Loucy (cell line): ENCODE data around the gene EIF4E3.

Experiments used
- H2AFZ ChIP-seq: fragments of 200-600 bp; sonication (generic); 2 replicates; pipeline ENCODE4 v1.6.0; 2016; ENCODE audit warnings: antibody characterized with exemption, mild to moderate bottlenecking, low read length, moderate library complexity
- H3F3A ChIP-seq: fragments of 200-600 bp; 2 replicates; pipeline ENCODE4 v1.6.0; 2016; ENCODE audit warnings: antibody characterized with exemption, low read depth, mild to moderate bottlenecking
- H3K27me3 ChIP-seq: fragments of 200-600 bp; sonication (generic); 2 replicates; pipeline ENCODE4 v1.6.1; 2014; ENCODE audit warnings: low read length, mild to moderate bottlenecking; ENCODE audit not compliant: insufficient read depth, poor library complexity, severe bottlenecking
- H3K36me3 ChIP-seq: fragments of 200-600 bp; sonication (generic); 2 replicates; pipeline ENCODE4 v1.6.1; 2016; ENCODE audit warnings: low read length; ENCODE audit not compliant: insufficient read depth
- H3K4me1 ChIP-seq: fragments of 200-600 bp; sonication (generic); 2 replicates; pipeline ENCODE4 v1.5.1; 2014; ENCODE audit warnings: low read length, mild to moderate bottlenecking; ENCODE audit not compliant: insufficient read depth, poor library complexity, severe bottlenecking
- H3K4me2 ChIP-seq: fragments of 200-600 bp; sonication (generic); 2 replicates; pipeline ENCODE4 v1.6.0; 2014; ENCODE audit warnings: antibody characterized with exemption, low read length, low read depth, mild to moderate bottlenecking; ENCODE audit not compliant: poor library complexity, severe bottlenecking
- H3K4me3 ChIP-seq: fragments of 200-600 bp; sonication (generic); 2 replicates; pipeline ENCODE4 v1.5.1; 2014; ENCODE audit warnings: low read length, mild to moderate bottlenecking, mixed read lengths; ENCODE audit not compliant: poor library complexity, severe bottlenecking
- H3K79me2 ChIP-seq: fragments of 200-600 bp; sonication (generic); 2 replicates; pipeline ENCODE4 v1.6.1; 2014; ENCODE audit warnings: low read length; ENCODE audit not compliant: insufficient read depth
- H3K9ac ChIP-seq: fragments of 200-600 bp; sonication (generic); 2 replicates; pipeline ENCODE4 v1.6.0; 2014; ENCODE audit warnings: mild to moderate bottlenecking, low read depth, low read length, moderate library complexity; ENCODE audit not compliant: poor library complexity, severe bottlenecking
- H3K9me2 ChIP-seq: fragments of 200-600 bp; sonication (generic); replicated peaks from 2 replicates; pipeline ENCODE4 v1.6.1; 2016; ENCODE audit warnings: low read depth, low read length, mixed read lengths
- H3K9me3 ChIP-seq: fragments of 200-600 bp; sonication (generic); 2 replicates; pipeline ENCODE4 v1.6.1; 2014; ENCODE audit warnings: mild to moderate bottlenecking, antibody characterized with exemption, low read length, low read depth; ENCODE audit not compliant: insufficient read depth
- H4K20me1 ChIP-seq: fragments of 200-600 bp; sonication (generic); 2 replicates; pipeline ENCODE4 v1.6.0; 2014; ENCODE audit warnings: antibody characterized with exemption, low read length, mild to moderate bottlenecking; ENCODE audit not compliant: insufficient read depth, poor library complexity, severe bottlenecking
- EZH2phosphoT487 ChIP-seq: fragments of 200-600 bp; IDR thresholded peaks from 2 replicates; pipeline ENCODE4 v1.6.1; 2018; ENCODE audit warnings: antibody characterized with exemption, mild to moderate bottlenecking, moderate library complexity, borderline replicate concordance
- TF ChIP-seq, protein P1 (sequence below): fragments of 200-600 bp; sonication (generic); conservative IDR thresholded peaks from 2 replicates; pipeline ENCODE4 v1.5.1; 2014; ENCODE audit warnings: mild to moderate bottlenecking, antibody characterized with exemption, low read length

EIF4E3 gene

DNA sequence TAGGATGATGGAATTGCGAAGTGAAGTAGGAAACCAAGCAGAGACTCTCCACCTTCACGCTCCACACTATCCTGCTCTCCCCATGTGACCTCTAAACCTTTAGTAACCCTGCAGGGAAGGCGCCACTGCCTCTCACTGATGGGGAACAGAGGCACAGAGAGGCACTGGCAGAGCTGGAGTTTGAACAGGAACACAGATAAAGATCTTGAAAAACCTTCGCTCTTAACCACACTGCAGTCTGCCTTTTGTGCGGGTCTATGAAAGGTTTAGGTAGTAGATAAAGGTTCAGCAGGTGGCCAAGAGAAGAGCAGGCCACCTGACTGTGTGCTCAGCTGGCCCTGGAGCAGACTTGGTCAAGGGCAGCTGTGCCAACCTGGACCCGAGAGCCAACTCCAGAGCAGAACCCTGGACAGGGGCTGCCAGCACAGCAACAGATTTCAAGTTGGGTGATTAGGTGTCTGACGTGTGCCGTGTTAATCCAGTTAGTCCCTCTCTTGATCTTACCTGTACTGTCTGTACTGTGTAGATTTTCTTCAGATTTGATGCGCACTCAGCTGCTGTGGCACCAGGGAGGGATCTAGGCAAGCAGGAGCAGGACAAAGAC is 15.2 kb downstream of the EIF4E3 start:
- H3K4me1 ChIP-seq: peaks cover 41% of the 10 kb centered on the region
- H3K4me2 ChIP-seq: peak overlapping the region; percentile 20
- no peak overlapping the region for H3K4me3 ChIP-seq
- no peaks in the 10 kb centered on the region for H3K9me3 ChIP-seq
- H3K9me2 ChIP-seq: no peaks in the 10 kb centered on the region
- no peaks in the 10 kb centered on the region for H3F3A ChIP-seq
- H3K9ac ChIP-seq: no peak overlapping the region
- TF ChIP-seq EZH2phosphoT487: no peak
- TF ChIP-seq, protein P1, sequence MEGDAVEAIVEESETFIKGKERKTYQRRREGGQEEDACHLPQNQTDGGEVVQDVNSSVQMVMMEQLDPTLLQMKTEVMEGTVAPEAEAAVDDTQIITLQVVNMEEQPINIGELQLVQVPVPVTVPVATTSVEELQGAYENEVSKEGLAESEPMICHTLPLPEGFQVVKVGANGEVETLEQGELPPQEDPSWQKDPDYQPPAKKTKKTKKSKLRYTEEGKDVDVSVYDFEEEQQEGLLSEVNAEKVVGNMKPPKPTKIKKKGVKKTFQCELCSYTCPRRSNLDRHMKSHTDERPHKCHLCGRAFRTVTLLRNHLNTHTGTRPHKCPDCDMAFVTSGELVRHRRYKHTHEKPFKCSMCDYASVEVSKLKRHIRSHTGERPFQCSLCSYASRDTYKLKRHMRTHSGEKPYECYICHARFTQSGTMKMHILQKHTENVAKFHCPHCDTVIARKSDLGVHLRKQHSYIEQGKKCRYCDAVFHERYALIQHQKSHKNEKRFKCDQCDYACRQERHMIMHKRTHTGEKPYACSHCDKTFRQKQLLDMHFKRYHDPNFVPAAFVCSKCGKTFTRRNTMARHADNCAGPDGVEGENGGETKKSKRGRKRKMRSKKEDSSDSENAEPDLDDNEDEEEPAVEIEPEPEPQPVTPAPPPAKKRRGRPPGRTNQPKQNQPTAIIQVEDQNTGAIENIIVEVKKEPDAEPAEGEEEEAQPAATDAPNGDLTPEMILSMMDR: no peak
- no peaks in the 10 kb centered on the region for H3K79me2 ChIP-seq
- H4K20me1 ChIP-seq: no peaks in the 10 kb centered on the region
- H3K36me3 ChIP-seq: no peaks in the 10 kb centered on the region
- H3K27me3 ChIP-seq: no peaks in the 10 kb centered on the region
- H2AFZ ChIP-seq: no peak overlapping the region

DNA sequence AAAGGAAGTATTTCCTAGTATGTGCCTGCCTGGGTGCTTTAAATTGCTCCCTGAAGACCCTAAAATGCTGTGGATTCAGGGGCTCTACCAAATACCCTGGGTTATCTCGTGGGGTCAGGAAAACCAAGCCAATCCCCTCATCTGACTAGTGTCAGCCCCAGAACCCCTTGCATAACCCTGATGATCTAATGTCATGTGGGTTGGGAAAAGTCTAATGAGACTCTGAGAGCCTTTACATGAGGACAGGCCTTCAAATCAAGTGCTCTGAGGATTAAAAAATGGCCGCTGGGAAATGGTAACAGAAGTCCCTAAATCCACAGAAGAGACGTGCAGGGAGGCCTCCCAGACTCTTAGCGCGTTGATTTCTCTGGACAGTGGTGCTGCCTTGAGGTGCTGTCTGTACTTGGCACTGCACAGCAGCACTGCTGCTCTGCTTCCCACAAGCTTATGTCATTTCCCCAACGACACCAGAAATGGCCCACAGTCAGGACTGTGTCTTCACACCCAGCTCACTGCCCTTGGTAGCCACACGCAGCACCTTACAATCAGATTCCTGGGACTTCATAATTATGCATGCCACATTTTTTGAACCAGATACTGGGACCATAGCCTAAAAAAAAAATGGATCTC is 16.6 kb downstream of the EIF4E3 start:
- Histone ChIP-seq H2AFZ (no peak overlapping the region), H3K27me3 (no peaks in the 10 kb centered on the region), H3K9me2 (no peaks in the 10 kb centered on the region), H4K20me1 (no peaks in the 10 kb centered on the region), H3K9me3 (no peaks in the 10 kb centered on the region), H3K36me3 (no peaks in the 10 kb centered on the region), H3K4me1 (peaks cover 55% of the 10 kb centered on the region), H3K9ac (no peak overlapping the region), H3K4me3 (no peak overlapping the region), H3K4me2 (peak overlapping the region; percentile 20), H3K79me2 (no peaks in the 10 kb centered on the region), H3F3A (no peaks in the 10 kb centered on the region)
- TF ChIP-seq EZH2phosphoT487: no peak
- TF ChIP-seq, protein P1: no peak

DNA sequence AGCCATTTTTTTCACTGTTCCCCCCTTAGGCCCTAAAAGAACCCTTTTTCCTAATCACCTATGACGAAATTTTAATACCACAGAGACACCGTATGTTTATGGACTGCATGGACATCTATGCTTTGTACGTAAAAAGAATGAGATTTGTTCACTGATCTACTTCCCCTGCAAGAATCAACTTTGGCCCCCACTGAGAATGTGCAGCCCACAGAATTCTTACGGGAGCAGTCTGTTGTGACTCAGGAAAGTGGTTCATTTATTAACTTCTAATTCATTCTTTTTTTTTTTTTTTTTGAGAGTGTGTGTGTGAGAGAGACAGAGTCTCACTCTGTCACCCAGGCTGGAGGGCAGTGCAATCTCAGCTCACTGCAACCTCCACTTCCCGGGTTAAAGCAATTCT is 17.6 kb downstream of the EIF4E3 start:
- H2AFZ ChIP-seq: no peak overlapping the region
- no peaks in the 10 kb centered on the region for H3K9me3 ChIP-seq
- no peaks in the 10 kb centered on the region for H4K20me1 ChIP-seq
- peaks cover 7% of the 10 kb centered on the region for H3F3A ChIP-seq
- H3K36me3 ChIP-seq: no peaks in the 10 kb centered on the region
- no peak overlapping the region for H3K4me2 ChIP-seq
- no peak overlapping the region for H3K4me3 ChIP-seq
- no peak overlapping the region for H3K9ac ChIP-seq
- TF ChIP-seq EZH2phosphoT487: no peak
- TF ChIP-seq, protein P1: no peak
- no peaks in the 10 kb centered on the region for H3K9me2 ChIP-seq
- no peaks in the 10 kb centered on the region for H3K79me2 ChIP-seq
- H3K4me1 ChIP-seq: peaks cover 63% of the 10 kb centered on the region
- H3K27me3 ChIP-seq: no peaks in the 10 kb centered on the region
